Measurements from ENCODE around the gene FAXC.
"Not testable (repeated sequence)": the region's sequence is repeated elsewhere in the genome, so short reads cannot be mapped to it uniquely, and the experiment has no call there.

The FAXC gene

GRCh38 chr6:99338188-99338587 lies 11.3 kb downstream of the FAXC start:
- DNase-seq = no peak

GRCh38 chr6:99335298-99335697 lies 14.2 kb downstream of the FAXC start:
- DNase-seq = not testable (repeated sequence)

GRCh38 chr6:99334526-99335127 lies 14.8 kb downstream of the FAXC start:
- DNase-seq = peak; percentile 56

- DNase-seq = no peak
These were observed 16.4 kb downstream of the FAXC start for GRCh38 chr6:99333068-99333467.

GRCh38 chr6:99331531-99331930 lies 17.9 kb downstream of the FAXC start:
- no peak for DNase-seq

- DNase-seq = peak; percentile 68
These were observed 19.3 kb downstream of the FAXC start for GRCh38 chr6:99330159-99330558.

- DNase-seq = no peak
These were observed 24.5 kb downstream of the FAXC start for GRCh38 chr6:99324996-99325395.

GRCh38 chr6:99318566-99318965 lies 30.9 kb downstream of the FAXC start:
- no peak for DNase-seq

- DNase-seq = no peak
These were observed 37.1 kb downstream of the FAXC start for GRCh38 chr6:99312354-99312753.

GRCh38 chr6:99310553-99310952 lies 38.9 kb downstream of the FAXC start:
- DNase-seq = no peak

- DNase-seq = no peak
These were observed 39.9 kb downstream of the FAXC start for GRCh38 chr6:99309557-99309956.

GRCh38 chr6:99308788-99309187 lies 40.7 kb downstream of the FAXC start:
- no peak for DNase-seq

GRCh38 chr6:99307295-99307907 lies 42.1 kb downstream of the FAXC start:
- no peak for DNase-seq

- no peak for DNase-seq
These were observed 43.1 kb downstream of the FAXC start for GRCh38 chr6:99306341-99306740.

- DNase-seq = no peak
These were observed 44.4 kb downstream of the FAXC start for GRCh38 chr6:99305021-99305554.

GRCh38 chr6:99297415-99297814 lies 52.1 kb downstream of the FAXC start:
- peak; percentile 6 for DNase-seq

- no peak for DNase-seq
These were observed 52.5 kb downstream of the FAXC start for GRCh38 chr6:99297006-99297405.

- DNase-seq = no peak
These were observed 53.2 kb downstream of the FAXC start for GRCh38 chr6:99296261-99296660.

GRCh38 chr6:99295276-99295675 lies 54.2 kb downstream of the FAXC start:
- no peak for DNase-seq

GRCh38 chr6:99294786-99295185 lies 54.7 kb downstream of the FAXC start:
- DNase-seq = no peak

GRCh38 chr6:99289701-99290100 lies 59.8 kb downstream of the FAXC start:
- no peak for DNase-seq

GRCh38 chr6:99288668-99289067 lies 60.8 kb downstream of the FAXC start:
- DNase-seq = no peak

- no peak for DNase-seq
These were observed 62.0 kb downstream of the FAXC start for GRCh38 chr6:99287523-99287922.

- DNase-seq = no peak
These were observed 63.6 kb downstream of the FAXC start for GRCh38 chr6:99285881-99286280.

Data from fibroblast of skin of right biceps (primary cell).